Activated T-helper 1 cell treated with Interleukin-2 at 50 U/mL for 16 hours (primary cell): Measurements from ENCODE around the gene TBC1D16.

Source experiments
- DNase-seq: peaks from one replicate; pipeline ENCODE4 v3.0.0-alpha.2; 2020; ENCODE audit warnings: low read depth

TBC1D16 gene

DNA sequence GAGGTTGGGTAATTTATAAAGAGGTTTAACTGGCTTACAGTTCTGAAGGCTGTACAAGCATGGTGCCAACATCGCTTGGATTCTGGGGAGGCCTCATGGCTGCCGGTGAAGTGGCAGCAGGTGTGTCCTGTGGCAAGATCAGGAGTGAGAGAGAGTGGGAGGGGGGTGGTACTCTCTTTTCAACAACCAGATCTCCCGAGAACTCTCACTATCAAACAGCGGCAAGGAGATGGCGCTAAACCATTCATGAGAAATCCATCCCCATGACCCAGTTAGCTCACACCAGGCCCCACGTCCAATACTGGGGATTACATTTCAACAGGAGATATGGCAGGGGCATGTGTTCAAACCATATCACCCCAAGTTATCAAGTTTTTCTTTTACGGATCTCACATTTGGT lies 152.5 kb downstream of the TBC1D16 start:
- no peak for DNase-seq
